Raji (cell line): ENCODE measurements around the gene SPEM3.

ENCODE experiments used
- POLR2A ChIP-seq: IDR thresholded peaks from 2 replicates; pipeline ENCODE4 v1.6.1; 2011; ENCODE audit warnings: low read depth, low read length, control low read depth; ENCODE audit not compliant: insufficient read depth

The SPEM3 gene

DNA sequence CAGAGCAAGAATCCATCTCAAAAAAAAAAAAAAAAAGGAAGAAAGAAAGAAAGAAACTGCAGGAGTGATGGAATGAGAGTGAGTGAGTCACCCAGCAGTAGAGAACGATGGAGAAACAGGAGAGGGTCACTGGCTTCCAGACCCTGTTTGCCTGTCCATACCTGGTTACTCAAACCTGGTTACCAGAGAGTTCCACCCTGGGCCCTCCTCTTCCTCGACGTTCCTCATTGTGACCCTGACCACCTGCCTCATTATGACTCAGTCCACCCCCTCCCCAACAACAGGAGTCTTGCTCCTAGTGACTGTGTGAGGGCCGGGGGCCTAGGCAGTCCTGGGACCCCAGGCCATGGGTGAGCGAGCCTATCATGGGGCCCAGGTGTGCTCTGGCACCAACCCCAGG, at the start of gene SPEM3:
Gene SPEM3, plus strand, starts transcription at position 301 of the 400 bp plus-strand sequence. Its CDS starts 46 bp downstream, at position 347.
- TF ChIP-seq POLR2A: no peak

DNA sequence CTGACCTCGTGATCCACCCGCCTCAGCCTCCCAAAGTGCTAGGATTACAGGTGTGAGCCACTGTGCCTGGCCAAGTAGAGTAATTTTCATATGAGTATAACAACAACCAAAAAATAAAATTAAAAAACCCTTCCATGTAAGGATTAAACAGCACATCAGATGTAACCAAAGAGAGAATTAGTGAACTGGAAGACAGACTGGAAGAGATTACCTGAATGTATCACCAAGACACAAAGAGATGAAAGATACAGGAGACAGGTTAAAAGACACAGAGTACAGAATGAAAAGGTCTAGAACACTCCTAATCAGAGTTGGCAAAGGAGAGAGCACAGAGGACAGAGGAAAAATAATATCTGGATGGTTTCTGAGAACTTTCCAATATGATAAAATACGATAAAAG, 49.5 kb upstream of the SPEM3 start:
- no peak for TF ChIP-seq POLR2A

DNA sequence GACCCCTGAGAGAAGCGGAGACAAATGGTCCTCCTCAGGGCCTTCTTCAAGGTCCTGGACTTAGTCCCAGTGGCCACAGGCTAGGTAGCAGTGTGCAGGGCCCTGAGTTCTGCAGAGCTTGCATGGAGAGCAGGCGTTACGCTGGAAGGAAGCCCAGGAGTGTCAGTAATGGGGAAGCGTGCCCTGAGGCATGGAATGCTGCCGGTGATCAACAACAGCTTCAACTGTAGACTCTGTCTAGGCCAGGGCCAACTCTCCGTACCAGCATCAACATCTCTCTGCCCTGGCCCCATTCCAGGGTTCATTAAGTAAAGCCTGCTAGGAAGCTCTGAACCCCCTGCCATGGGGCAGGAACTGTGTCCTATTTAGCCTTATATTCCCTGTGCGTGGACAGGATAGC, 48.3 kb upstream of the SPEM3 start:
- no peak for TF ChIP-seq POLR2A

DNA sequence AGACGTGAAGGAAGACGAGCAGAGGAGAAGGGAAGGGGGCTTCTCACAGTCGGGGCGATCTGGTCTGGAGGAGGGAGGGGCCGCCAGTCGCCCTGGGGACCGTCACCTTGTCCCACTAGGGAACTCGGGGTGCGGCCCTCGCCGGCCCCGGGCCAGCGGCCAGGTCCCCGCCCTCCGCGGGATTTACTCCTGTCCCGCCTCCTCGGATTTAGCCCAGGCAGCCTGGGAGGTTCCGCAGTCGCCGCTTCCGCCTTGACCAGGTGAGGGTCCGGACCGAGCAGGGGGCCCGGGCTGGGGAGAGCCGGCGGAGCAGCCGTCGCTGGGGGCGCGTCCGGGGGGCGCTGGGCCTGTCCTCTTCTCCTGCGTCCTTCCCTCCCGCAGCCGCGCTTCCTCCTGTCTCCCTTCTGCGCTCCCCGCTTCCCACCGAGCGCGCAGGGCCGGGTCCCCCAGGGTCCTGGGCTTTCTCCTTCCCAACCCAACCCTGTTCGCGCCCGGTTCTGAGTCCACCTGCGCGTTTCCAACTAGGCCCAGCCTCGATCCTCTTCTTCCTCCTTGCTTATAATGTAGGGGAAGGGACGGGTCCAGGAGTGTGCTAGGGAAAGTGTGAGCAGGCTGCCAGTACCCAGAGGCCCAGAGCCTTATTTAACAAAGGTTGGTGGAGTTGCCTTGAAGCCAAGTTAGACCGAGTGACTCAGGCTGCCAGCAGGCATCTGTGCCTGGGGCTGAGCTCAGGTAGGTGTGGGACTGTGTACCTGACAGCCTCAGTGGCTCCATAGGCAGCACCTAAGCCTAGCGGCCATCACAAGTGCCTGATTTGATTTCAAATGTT, 47.6 kb upstream of the SPEM3 start, which contains the start of gene TNK1:
Gene TNK1, plus strand, starts transcription at position 235 of the 829 bp plus-strand sequence. CDS start 1,838 bp downstream, outside the sequence.
- TF ChIP-seq POLR2A: no peak

DNA sequence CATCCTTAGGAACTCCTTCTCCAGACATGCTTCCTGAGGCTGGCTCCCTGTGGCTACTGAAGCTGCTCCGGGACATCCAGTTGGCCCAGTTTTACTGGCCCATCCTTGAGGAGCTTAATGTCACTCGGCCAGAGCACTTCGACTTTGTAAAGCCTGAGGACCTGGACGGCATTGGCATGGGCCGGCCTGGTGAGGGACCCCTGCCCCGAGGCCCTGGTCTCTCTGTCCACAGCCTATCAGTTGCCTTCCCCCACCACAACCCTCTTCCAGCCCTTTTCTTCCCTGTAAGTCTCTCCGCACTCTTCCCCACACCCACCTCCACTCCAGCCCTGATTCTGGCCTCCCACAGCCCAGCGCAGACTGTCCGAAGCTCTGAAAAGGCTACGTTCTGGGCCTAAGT, 45.8 kb upstream of the SPEM3 start:
- TF ChIP-seq POLR2A: no peak

DNA sequence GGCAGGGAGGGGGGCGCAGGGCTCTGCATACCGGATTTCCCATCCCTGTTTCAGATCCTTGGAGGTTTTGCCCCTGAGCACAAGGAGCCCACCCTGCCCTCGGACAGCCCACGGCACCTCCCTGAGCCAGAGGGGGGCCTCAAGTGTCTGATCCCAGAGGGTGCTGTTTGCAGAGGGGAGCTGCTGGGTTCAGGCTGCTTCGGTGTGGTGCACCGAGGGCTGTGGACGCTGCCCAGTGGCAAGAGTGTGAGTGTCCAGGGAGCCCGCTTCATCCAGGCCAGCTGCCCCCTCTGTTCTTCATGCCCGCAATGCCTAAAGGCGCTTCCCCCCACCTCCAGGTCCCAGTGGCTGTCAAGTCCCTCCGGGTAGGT, 45.3 kb upstream of the SPEM3 start:
- no peak for TF ChIP-seq POLR2A

DNA sequence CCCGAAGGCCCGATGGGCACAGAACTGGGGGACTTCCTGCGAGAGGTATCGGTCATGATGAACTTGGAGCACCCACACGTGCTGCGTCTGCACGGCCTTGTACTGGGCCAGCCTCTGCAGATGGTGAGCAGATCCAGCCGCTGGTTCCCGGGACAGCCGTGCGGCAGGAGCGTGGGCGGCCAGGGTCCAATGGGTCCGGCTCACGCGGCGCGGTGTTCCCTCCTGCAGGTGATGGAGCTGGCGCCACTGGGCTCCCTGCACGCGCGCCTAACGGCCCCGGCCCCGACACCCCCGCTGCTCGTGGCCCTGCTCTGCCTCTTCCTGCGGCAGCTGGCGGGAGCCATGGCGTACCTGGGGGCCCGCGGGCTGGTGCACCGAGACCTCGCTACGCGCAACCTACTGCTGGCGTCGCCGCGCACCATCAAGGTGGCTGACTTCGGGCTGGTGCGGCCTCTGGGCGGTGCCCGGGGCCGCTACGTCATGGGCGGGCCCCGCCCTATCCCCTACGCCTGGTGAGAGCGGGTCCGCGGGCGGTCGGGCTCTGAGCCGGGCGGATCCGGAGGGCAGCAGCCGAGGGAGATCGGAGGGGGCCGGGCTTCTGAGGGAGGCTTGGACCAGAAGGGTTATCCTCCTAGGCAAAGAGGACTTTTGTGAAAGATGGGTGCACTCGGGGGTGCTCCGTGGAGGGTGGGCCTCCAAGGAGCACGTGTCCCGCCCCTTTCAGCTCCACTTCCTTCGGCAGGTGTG, 44.7 kb upstream of the SPEM3 start:
- TF ChIP-seq POLR2A: no peak; the same call in 1 of the 2 replicates

DNA sequence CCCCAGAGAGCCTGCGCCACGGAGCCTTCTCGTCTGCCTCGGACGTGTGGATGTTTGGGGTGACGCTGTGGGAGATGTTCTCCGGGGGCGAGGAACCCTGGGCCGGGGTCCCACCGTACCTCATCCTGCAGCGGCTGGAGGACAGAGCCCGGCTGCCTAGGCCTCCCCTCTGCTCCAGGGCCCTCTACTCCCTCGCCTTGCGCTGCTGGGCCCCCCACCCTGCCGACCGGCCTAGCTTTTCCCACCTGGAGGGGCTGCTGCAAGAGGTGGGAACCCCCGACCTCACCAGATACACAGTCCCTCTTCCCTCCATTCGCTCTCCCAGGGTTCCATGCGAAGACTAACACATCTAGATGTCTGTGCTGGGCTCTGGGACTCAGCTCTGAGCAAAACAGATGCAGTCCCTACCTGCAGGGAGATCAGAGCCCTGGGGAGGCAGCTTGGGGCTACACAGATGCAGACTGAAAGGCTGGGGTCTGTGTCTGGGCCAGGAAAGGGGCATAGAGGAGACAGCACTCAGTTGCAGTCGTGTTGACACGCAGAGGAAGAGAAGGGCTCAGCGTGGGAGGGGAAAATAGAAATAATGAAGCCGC, 44.1 kb upstream of the SPEM3 start:
- no peak for TF ChIP-seq POLR2A

DNA sequence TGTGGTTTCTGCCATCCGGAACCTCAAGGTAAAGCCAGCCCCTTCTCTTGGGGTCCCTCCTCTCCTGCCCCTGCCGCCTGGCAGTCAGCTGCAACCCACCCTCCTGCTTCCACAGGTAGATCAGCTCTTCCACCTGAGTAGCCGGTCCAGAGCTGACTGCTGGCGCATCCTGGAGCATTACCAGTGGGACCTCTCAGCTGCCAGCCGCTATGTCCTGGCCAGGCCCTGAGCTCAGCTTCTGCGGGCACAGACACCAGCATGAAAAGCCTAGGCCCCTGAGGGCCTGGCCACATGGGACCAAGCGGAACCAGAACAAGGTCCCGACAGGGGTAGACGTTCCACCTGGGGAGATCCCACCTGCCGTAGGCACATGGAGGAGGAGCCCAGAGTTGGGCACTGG, 39.8 kb upstream of the SPEM3 start:
- TF ChIP-seq POLR2A: no peak

DNA sequence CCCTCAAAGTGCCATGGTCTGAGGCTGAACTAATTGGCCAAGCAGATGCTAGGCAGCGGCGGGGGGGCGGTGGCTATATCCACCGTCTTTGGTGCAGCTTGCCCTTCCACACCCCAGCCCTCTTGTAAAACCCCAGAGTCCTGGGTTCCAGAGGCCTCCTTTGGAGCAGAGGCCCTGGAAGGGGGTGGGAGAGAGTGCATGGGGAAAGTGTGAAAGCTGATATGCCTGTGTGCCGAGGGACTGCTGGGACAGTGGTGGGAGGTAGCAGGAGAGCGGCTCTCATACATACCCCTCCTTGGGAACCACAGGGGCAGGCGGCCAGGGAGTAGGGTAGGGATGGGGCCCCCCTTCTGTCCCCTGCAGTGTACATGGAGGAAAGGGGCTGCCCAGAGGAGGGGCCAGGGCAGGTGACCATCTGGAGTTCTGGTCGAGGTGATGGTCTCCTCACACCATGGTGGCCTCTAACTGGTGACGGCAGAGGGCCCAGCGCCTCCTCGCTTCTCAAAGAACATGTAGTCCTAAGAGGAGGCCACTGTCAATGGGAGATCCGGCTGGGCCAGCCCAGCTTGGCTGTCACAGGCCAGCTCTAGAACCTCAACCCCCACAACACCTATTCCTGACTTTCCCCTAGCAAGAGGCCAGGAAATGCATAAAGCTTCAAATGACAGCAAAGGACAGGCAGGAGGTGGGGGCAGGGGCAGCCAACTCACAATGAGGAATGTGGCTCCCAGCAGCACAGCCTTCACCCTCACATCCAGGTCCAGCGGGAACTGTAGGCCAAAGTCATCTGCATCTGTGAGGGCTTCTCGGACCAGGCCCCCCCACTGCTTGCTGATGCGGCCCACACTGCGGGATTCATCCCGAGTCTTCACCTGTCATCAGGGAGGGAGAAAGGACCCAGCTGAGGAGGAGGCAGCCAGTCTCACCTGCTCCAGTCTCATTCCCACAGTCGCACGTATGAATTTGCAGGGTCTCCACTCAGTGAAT, 38.4 kb upstream of the SPEM3 start:
- TF ChIP-seq POLR2A: no peak

DNA sequence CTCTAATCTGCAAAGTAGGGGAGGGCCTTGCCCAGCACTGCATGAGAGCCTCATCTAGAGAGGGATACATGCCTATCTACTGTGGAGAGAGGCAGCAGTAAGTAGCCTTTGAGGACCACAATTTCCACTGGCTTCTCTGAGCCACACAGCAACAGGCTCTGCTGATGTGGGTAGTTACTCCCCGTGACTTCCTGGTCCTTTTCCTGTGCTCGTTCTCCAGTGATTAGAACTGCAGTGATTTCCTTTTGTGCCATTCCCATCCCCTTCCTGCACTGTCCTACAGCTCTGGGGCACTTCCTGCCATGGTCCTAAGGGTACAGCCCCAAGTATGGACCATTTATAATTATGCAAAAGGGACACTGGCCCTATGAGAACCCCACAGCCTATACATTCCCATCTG, 37.4 kb upstream of the SPEM3 start:
- no peak for TF ChIP-seq POLR2A

DNA sequence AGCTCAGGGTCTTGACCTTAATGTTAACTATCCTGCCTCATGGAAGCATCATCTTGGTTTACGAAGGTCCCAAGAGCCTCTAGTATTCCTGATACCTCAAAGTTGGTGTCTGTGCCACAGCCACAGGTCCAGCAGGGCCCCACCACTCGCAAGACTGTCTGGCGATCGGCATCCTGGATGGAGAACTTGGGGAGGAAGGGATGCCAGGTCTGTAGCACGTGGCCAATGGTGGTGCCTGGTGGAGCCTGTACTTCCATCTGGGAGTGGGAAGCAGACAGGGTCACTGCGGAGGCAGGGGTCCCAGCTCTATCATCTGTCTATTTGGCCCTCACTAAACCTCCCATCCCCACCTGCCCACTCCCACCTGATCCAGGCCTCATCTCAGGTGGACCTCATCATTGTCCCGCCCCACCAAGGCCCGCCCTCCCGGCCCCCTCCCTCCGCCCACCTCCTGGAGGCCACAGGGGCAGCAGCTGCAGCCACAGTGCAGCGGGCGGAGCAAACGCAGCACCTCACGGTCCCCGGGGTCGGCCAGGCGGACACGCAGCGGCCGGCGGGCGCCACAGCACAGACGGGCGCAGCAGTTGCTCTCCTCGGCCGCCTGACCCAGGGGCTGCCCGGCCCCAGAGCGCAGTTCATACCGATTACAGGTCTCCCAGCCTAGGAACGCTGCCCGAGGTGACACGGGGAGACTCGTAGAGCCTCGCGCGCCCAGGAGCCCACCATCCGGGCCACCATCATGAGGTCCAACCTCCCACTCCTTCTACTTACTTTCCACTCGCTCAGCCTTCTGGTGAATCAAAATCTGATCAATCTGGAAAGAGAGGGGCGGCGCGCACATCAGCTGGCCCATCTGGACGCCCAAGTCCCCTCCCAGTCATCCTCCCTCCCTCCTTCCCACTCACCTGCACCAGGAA, 35.7 kb upstream of the SPEM3 start:
- TF ChIP-seq POLR2A: no peak

DNA sequence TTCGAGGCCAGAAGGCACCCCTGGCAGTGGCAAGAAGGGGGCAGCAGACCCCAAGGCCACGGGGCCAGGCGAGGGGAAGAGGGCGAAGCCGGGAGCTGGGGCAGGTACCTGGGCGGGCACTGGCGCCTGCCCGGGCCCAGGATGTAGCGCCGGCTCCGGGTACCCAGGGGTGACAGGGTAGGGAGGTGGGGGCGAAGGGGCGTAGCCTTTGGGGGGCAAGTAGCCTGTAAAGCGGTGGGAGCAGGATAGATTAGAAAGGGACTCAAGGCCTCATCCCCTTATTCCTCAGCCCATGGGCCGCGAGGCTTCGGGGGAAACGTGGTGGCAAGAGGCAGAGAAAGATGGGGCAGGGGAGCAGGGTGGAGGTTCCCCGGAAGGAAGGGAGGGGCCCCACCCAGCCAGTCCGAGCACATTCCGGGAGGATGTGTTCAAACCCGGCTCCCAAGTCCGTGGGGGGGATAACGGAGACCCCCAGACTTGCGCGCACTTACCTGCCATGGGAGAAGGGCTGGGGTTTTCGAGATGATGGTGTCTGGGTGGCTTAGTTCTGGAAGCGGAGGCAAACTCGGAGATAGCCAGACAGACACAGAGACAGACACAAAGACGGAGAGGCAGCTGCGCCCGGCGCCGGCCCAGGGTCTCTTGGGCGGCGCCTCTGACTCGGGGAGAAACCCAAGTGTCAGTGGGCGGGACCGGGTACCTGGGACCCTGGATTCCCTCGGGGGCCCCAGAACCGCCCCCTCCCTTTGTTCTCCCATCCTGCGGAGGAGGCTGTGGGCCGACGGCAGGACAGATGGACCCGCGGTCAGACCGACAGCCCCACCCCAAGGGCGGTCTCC, 34.8 kb upstream of the SPEM3 start:
- TF ChIP-seq POLR2A: no peak
